Measurements from ENCODE around the gene EHBP1L1.

Gene EHBP1L1

DNA sequence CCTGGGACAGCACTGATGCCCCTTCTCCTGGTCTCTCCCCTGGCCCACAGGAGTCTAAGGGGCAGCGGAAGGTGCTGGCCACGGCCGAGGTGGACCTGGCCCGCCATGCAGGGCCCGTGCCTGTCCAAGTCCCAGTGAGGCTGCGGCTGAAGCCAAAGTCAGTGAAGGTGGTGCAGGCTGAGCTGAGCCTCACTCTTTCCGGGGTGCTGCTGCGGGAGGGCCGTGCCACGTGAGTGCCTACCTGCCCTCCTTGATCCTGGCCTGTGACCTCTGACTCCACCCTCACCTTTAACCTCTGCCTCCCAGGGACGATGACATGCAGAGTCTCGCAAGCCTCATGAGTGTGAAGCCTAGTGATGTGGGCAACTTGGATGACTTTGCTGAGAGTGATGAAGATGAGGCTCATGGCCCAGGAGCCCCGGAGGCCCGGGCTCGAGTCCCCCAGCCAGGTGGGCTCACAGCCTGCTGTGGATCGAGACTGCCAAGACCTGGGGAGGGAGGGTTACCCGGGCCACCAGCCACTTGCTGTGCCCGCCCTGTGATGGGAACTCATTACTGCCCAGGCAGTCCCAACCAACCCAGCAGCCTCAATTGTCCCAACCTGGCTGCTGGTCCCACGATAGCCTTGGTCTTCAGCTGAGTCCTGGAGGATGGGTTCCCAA is 4.3 kb downstream of the EHBP1L1 start:
- no peak for DNase-seq

DNA sequence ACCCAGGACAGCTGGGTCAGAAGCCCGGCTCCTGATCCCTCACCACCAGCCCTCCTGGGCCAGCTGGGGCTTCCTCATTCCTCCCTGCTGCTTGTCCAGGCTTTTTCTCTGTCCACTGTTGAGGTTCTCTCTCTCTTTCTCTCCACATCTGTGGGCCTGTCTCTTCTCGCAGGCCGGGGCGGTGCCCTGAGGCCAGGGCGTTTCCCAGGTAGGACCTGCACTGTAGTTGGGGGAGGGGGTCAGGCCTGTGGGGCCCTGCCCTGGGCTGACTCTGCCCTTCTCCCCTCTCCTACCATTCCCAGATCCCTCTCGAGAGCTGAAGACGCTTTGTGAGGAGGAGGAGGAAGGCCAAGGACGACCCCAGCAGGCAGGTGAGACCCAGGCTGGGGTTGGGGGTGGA is 4.9 kb downstream of the EHBP1L1 start:
- DNase-seq = no peak

DNA sequence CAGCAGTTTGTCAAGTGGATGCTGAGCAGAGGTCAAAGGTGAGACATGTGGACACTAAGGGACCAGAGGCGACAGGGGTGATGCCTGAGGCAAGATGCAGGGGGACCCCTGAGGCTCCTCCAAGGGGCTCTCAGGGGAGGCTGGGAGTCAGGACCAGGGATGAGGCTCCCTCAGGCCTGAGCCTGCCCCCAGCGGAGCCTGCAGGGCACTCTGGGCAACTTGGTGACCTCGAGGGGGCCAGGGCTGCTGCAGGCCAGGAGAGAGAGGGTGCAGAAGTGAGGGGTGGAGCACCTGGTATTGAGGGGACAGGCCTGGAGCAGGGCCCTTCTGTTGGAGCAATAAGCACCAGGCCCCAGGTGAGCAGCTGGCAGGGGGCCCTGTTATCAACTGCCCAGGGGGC is 6.1 kb downstream of the EHBP1L1 start:
- no peak for DNase-seq

DNA sequence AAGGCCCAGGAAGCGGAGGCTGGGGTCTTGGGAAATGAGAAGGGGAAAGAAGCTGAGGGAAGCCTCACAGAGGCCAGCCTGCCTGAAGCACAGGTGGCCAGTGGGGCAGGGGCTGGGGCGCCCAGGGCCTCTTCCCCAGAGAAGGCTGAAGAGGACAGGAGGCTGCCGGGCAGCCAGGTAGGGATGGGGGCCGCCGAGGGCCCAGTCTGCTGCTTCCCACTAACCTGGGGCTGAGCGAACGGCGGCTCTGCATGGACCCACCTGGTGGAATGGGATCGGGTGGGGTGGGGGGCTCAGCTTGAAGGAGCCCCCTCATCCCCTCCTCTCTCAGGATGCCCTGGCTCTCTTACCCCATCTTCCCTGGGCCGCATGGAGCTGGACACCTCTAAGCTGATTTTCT is 7.7 kb downstream of the EHBP1L1 start:
- no peak for DNase-seq

DNA sequence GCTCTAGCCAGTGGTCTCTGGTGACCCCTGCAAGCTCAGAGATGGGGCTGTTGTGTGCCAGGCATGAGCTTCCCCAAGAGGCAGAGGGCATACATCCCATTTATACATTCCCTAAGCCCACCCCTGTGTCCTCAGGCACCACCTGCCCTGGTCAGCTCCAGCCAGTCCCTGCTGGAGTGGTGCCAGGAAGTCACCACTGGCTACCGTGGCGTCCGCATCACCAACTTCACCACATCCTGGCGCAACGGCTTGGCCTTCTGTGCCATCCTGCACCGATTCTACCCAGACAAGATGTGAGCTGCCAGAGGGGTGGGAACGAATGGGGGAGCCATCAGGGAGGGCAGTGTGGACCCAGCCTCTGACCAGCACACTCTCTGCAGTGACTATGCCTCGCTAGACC is 8.3 kb downstream of the EHBP1L1 start:
- DNase-seq = no peak

DNA sequence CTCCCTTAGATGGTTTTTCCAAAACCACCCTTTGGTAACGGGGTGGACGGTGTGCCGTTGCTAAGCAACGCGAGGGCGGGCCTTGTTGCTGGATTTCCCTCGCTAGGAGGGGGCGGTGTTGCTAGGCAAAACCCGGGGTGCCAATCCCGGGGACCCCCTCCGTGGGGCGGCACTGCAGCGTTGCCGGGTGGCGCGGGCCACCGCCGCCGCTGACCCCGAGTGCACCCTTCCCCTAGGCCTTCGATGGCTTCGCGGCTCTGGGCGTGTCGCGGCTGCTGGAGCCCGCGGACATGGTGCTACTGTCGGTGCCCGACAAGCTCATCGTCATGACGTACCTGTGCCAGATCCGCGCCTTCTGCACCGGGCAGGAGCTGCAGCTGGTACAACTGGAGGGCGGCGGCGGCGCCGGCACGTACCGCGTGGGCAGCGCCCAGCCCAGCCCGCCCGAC is 8.9 kb downstream of the EHBP1L1 start:
- no peak for DNase-seq

DNA sequence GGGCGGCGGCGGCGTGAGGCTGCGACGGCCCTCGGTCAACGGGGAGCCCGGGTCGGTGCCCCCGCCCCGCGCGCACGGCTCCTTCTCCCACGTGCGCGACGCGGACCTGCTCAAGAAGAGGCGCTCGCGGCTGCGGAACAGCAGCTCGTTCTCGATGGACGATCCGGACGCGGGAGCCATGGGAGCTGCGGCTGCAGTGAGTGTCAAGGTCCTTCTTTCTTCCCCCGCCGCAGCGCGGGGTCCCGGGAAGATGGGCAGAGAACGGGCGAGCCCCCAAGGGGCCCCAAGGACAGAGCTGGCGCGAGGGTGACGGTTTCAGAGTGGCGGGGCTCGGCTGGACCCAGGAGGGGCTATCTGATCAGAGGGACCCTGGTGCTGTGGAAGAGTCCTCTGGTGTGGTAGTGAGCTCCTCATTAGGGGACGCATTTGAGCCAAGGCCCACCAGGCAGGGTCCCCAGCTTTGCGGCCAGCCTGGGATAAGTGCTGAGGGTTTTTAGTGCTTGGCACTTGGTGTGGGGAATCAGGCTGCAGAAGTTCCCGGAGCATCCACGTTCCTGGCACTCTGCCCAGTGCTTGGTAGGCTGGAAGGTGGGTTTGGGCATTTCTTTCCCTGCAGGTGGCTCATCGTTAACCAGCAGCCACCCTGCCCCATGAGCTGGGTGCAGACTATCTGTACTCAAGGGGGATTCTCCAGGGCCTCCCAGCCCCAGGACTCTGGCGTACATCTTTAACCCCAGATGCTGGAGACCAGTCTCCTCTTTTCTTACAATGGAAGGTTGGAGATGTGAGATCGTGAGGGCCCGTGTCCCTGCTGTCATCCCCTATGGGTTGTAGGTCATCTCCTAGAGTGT is 9.8 kb downstream of the EHBP1L1 start:
- DNase-seq = no peak

DNA sequence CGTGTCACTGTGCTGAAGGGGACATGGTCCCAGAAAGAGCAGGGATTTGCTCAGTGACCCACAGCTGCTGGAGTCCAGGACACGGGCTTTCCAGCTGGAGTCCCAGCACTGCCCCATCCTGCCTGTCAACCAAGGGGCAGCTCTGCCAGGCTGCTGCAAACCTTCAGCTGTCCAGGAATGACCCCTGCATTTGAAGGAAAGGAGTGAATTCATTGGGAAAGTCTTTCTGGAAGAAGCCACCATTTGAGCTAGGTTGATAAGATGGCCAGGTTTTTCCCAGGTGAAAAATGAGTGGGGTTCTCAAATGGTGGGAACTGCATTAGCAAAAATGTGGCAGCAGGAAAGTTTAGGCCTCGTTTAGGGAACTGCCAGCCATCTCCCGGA is 10.4 kb downstream of the EHBP1L1 start:
- DNase-seq = no peak

DNA sequence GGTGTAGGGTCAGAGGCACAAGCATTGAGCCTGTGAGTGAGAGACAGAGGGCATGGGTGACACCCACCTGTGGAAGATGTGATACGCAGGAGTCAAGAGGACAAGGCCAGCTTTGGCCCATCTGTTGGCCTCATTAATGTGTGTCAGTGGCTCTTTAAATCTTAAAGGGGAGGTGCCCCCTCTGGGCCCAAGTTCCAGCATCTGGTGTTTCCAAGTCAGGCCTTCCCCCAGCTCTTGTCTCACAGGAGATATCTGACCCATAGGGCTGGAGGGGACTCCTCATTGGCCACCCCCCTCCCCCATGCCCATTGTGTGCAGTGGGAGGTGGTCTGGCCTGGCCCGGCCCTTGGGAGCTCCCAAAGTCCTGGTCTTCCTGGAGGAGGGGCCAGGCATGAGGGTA is 10.8 kb downstream of the EHBP1L1 start:
- DNase-seq = no peak

DNA sequence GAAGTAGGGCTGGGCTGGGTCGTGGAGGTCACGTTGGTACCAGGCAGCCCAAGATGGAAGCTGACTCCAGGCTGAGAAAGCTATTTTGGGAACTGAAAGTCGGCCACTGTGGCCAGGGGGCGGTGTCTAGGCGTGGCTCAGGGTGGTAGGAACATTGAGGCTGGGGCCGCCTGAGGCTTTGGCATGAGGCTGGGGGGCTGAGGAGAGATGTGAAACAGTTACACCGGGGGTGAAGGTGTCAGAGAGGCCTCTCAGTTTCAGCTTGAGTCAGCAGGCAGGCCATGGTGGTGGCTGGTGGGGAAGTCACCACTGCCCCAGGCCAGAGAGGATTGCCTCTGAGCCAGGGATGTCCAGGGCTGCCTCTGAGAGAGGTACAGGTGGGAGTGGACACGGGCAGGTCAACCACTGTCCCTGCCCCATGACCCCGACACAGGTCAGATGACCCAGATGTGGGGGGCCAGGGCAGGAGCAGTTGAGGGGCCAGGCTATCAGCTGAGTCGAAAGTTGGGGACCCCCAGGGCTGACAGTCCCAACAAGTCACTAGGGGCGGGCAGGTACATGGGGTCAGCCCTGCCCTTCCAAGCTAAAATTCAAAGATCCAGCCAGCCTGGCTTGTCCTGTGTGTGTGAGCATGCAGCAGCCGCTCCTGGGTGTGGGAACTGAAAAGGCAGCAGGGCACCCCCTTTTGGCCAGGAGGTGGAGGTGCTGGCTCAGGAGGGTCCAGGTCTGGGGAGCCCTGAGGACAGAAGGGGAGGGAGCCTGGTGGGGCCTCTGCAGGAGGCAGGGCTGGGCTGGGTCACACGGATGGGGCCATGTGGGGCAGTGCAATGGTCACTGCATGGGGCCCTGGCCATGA is 12.6 kb downstream of the EHBP1L1 start:
- DNase-seq = peak; percentile 70 to 71

DNA sequence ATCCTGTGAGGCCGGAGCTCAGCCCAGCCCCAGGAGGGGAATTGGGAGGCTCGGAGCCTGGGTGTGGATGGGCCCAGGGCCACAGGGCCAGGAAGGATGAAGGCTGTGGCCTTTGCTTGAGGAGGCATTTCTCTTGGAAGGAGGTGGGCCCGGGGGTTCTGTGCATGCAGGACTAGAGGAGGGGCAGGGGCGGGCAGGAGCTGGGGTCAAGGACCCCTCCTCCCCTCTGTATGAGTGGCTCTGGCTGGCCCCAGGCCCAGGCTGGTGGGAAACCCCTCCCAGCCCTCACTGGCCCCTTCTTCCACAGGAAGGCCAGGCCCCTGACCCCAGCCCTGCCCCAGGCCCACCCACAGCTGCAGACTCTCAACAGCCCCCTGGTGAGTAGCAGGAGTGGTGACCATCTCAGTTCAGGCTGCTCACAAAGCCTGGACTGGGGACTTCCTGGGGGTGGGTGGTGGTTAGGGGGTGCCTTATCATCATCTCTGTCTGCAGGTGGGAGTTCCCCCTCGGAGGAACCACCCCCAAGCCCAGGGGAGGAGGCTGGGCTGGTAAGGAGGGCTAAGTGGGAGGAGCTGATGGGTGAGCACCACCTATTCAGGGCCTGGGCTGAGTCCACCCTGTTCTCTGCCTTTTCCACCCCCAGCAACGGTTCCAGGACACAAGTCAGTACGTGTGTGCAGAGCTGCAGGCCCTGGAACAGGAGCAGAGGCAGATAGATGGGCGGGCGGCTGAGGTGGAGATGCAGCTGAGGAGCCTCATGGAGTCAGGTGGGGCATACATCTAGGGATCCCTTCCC is 13.8 kb downstream of the EHBP1L1 start:
- no peak for DNase-seq

DNA sequence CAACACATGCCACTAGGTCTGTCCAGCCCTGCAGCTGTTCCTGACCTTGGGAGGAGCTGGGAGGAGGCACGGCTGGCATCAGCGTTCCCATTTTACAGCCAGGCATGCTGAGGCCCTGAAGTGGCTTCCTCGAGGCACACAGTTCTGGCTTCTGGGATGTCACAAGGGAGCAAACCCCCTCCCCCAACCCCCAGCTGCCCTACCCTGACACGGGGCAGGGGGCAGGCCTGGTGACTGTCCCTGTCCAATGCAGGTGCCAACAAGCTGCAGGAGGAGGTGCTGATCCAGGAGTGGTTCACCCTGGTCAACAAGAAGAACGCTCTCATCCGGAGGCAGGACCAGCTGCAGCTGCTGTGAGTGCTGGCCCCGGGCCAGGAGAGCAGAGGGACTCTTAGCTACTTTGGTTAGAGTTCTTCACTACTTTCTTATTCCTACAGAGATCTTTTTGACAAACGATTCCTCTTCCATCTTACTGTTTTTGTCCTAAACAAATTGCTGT is 14.4 kb downstream of the EHBP1L1 start:
- no peak for DNase-seq

DNA sequence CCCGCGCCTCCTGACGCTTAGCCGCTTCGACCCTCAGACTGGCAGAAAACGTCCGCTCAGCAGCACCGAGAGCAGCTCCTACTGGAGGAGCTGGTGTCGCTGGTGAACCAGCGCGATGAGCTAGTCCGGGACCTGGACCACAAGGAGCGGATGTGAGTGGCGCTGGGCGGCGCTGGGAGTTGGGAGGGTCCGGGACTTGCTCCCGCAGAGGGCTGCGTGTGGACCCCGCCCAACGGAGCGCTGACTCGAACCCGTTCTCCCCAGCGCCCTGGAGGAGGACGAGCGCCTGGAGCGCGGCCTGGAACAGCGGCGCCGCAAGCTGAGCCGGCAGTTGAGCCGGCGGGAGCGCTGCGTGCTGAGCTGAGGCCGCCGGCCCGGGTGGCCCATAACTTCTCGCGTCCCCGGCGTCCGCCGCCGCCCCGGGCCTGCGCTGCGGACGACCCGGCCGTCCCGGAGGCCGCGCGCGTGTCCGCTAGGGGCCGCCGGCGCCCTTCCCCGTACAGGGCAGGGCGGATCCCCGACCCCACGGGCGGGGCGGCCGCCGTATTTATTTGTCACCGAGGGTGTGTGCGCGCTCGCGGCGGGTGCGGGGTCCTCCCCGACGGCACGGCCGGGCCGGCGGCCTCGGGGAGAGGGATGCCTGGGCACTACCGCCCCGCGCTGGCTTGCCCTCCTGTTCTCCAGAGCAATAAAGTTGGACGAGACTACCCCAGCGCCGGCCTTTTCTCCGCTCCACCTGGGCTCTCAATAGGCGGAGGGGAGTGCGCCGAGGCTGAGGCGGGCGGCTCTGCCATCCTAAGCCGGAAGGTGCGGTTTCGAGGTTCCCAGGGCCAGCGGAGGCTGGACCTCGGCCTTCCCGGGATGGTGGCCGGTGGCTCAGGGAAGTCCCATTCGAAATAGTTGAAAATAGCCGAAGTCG is 16.3 kb downstream of the EHBP1L1 start:
- no peak for DNase-seq

DNA sequence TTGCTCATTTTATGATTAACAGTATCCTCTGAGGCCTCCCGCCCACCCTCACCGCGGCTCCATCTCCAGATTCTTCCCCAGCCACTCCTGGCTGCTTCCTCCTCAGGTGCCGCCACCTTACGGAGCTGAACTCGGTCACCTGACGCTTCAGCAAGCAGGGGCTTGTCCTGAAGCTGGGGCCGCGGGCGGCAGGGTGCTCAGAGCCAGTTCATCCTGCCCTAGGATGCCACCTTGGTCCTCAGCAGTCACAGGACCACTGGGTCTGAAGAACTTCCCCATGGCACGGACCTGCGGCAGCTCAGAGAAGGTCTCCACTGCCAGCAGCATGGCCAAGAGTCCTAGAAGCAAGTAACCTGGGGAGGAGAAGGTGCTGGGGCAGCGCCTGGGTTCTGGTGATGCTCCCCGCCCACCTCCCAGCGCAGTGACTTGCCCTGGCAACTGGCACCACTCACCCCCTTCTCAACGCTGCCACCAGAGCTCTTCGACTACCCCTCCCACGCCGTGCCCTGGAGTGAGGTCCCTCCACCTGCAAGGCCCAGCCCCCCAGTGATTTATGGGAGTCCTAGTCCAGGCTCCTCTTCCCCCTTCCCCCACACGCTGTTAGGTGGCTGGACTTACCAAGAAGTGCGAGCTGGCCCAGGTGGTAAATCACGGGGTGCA is 17.1 kb downstream of the EHBP1L1 start:
- DNase-seq = no peak

DNA sequence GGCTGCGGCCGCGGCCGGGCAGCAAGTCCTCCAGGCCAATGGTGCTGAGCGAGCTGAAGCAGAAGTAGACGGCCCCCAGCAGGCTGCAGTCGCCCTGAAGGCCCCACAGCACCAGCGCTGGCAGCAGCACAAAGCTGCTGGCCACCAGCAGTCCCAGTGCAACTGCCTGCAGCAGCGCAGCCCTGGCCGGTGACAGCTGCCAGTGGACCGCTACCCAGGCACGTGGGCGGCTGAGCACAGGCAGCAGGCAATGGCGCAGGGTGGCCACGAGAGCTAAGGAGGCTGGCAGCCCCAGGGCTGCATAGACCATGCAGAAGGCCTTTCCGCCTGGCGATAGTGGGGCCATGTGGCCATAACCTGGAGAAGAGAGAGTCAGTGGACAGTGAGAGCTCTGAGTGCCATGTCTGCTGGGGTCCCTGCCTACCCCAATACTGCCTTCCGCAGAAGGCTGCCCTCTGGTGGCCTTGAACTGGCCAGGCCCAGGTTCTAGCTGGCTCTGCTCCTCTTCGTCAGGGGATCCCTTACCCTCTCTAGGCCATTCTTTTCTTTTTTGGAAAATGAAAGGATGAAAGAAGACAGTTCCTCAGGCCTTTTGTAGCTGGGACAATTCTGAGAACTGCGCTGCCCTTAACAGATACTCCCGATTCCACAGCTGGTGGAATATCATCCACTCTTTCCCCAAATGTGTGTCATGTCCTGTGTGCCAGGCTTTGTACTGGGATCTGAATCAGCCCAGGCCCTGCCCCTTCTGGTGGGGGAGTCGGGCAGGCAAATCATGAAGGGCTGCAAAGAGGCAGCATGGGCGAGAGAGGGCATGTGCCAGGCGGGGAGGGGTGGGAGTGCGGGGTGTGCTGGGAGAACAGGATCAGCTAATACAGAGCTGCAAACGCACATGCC is 17.9 kb downstream of the EHBP1L1 start:
- DNase-seq = no peak

DNA sequence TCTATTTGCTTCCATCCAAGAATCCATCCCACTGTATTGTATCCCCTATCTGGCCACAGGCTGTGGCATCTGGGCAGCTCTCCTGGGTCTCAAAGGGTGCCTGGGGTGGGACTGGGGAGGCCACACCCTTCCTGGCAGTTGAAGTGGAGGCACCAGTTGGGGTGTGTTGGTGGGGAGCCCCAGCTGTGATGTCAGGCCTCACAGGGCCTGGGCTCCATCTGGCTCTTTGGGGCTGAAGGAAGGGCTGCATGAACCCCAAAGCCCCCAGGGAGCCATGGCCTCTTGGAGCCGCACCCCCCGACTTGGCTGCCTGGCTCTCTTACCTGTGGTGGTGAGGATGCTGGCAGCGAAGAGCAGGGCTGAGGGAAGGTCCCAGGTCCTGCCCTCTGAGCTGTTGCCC is 19.3 kb downstream of the EHBP1L1 start:
- DNase-seq = no peak

DNA sequence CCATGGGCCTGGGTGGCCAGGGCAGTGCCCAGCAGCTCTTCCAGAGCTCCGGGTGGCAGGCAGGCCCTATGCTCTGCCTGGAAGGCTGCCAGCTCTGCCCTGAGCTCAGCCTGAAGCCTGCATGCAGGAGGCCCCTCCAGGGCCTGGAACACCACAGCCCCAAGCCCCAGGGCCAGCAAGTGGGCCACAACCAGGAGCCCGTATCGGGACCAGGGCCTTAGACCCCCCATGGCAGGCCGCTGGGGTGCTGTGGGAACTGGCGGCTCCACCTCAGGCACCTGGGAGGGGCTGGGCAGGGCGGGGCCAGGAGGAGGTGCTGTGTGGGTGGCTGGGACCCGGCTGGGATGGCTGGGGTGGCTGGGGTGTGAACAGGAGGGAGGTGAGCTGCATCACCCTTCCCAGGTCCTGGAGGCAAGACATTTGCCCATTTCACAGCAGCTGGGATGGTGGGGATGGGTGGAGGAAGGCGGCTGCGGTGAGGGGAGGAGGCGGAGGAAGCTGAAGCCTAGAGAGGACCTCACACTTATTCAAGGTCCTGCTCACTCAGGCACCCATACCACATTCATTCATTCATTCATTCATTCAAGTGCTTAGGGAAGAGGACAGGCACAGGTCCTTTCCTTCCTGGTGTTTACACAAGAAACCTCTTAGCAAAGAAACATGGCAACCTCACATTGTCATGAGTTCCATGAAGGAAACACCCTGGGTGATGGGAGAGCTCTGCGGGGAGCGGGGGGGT is 19.9 kb downstream of the EHBP1L1 start, which contains the start of gene KCNK7:
Gene KCNK7 (minus strand): TSS at position 258 of the 739 bp plus-strand sequence. CDS start 28 bp downstream, at position 230.
- DNase-seq = no peak

DNA sequence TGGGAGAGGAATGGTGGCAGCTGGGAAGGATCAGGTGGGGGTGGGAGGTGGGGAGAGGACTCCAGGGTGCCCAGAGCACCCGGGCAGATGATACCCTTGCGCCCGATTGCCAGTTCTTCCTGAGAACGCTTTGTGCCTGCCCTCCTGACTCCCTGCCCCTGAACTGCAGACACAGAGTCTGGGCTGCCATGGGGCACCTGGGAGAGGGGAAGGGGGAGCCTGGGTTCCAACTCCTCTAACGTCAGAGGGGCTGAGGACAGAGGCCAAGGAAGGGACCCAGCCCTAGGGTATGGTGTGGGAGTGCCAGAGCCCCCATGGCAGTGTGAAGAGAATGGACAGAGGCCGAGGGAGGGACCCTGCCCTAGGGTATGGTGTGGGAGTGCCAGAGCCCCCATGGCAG is 20.7 kb downstream of the EHBP1L1 start:
- DNase-seq = no peak

DNA sequence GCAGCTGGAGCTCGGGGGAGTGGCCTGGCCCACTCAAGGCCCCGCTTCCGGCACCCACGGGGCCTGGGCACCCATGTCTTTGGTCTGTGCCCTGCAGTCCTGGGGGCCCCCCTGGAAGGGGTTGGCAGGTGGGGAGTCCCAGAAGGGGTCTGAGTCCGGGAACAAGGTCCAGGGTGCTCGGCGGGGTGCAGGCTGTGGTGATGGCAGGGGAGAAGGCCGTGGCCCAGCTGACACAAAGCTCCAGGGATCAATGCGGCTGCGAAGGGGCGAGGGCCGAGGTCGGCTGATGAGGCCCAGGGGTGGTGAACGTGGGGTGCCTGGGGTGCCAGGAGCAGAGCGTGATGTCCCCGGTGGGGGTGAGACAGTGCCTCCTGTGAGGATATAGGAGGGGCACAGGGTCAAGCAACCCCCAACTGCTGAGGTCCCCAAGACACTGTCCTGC is 22.4 kb downstream of the EHBP1L1 start:
- no peak for DNase-seq
